Nephron (organoid): Measurements from ENCODE around the gene CMBL.

Experiments
- H3K27ac Mint-ChIP-seq, 3 experiments: 2 replicates each; pipeline ENCODE4 v1.8.0; 2020; ENCODE audit warnings: mixed read lengths in 3 of 3, mild to moderate bottlenecking in 2 of 3, moderate library complexity in 1 of 3
- H3K27me3 Mint-ChIP-seq: 2 replicates; pipeline ENCODE4 v1.8.0; 2021; ENCODE audit warnings: low read depth, mild to moderate bottlenecking, moderate library complexity, mixed read lengths
- H3K36me3 Mint-ChIP-seq: 2 replicates; pipeline ENCODE4 v1.8.0; 2020; ENCODE audit warnings: low read depth, mixed read lengths
- H3K4me1 Mint-ChIP-seq: 2 replicates; pipeline ENCODE4 v1.8.0; 2020; ENCODE audit warnings: mixed read lengths
- H3K4me3 Mint-ChIP-seq, 3 experiments: 2 replicates each; pipeline ENCODE4 v1.8.0; 2020; ENCODE audit warnings: mild to moderate bottlenecking in 3 of 3, mixed read lengths in 3 of 3, moderate library complexity in 2 of 3
- H3K9me3 Mint-ChIP-seq: 2 replicates; pipeline ENCODE4 v1.8.0; 2020; ENCODE audit warnings: mixed read lengths
- TF ChIP-seq, protein P1 (sequence below), 3 experiments: fragments of 200-600 bp; sonication (generic); IDR thresholded peaks; one replicate each; pipeline ENCODE4 v1.5.0; 2021; ENCODE audit warnings: antibody characterized with exemption in 3 of 3; ENCODE audit not compliant: unreplicated experiment in 3 of 3

The CMBL gene

DNA sequence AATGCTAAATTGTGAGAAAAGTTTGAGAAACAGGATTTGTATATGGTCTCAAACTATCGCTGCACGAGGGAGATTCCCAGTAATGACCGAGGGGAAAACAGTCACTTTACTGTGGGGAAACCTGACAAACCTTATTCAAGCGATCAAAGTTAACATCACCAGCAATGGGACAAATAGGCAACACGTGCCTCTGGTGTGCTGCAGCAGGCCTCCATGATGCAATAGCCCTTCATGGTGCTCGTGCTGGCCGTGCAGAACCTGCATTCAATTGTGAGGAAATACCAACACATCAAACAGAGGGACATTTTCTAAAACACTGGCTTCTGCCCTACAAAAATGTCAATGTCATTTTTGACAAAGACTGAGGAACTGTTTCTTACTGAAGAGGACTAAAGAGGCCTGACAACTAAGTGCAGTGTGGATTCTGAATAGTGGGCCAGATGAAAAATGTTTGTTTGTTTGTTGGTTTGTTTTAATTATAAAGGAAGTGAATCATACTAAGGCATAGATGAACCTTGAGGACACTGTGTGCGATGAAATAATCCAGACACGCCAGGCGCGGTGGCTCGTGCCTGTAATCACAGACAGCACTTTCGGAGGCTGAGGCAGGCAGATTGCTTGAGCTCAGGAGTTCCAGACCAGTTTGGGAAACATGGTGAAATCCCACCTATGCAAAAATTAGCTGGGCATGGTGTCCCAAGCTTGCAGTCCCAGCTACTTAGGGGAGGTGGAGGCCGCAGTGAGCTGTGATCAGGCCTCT lies 28.2 kb upstream of the CMBL start:
- Mint-ChIP-seq H3K4me1 (peaks cover 32% of the 10 kb centered on the region), H3K36me3 (no peaks in the 10 kb centered on the region), H3K4me3 (no peak overlapping the region), H3K9me3 (no peaks in the 10 kb centered on the region), H3K27me3 (peaks cover 26% of the 10 kb centered on the region), H3K27ac (peak overlapping the region in 1 of 3 experiments; percentile 77)
- TF ChIP-seq, protein P1, sequence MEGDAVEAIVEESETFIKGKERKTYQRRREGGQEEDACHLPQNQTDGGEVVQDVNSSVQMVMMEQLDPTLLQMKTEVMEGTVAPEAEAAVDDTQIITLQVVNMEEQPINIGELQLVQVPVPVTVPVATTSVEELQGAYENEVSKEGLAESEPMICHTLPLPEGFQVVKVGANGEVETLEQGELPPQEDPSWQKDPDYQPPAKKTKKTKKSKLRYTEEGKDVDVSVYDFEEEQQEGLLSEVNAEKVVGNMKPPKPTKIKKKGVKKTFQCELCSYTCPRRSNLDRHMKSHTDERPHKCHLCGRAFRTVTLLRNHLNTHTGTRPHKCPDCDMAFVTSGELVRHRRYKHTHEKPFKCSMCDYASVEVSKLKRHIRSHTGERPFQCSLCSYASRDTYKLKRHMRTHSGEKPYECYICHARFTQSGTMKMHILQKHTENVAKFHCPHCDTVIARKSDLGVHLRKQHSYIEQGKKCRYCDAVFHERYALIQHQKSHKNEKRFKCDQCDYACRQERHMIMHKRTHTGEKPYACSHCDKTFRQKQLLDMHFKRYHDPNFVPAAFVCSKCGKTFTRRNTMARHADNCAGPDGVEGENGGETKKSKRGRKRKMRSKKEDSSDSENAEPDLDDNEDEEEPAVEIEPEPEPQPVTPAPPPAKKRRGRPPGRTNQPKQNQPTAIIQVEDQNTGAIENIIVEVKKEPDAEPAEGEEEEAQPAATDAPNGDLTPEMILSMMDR (IDR thresholded peaks at IDR 0.05; ENCODE audit: unreplicated experiment in 3 of 3), result no peak

DNA sequence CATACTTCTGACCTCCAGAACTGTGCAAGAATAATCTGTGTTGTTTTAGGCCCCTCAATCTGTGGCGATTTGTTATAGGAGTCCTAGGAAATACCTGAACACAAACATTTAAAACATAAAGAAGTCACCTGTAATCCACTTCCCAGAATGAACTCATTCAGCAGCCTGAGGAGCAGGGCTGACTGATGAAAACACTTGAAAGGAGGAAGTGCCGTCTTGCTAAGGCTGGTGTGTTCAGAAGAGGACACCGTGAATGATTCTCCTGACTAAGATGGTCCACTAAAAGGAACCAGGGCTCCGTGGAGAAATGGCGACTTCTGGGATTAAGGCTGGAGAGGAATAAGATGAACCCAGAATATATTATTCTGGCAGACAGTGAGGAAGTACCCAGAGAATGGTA lies 27.1 kb upstream of the CMBL start:
- peaks cover 18% of the 10 kb centered on the region for H3K27me3 Mint-ChIP-seq
- TF ChIP-seq, protein P1 (IDR thresholded peaks at IDR 0.05; ENCODE audit: unreplicated experiment in 3 of 3), result no peak
- peak overlapping the region; percentile 31 to 56 (median 49) for H3K4me3 Mint-ChIP-seq
- peaks cover 41% of the 10 kb centered on the region for H3K4me1 Mint-ChIP-seq
- H3K27ac Mint-ChIP-seq, result peak overlapping the region; percentile 51 to 77 (median 60)
- H3K36me3 Mint-ChIP-seq, result no peaks in the 10 kb centered on the region
- no peaks in the 10 kb centered on the region for H3K9me3 Mint-ChIP-seq

DNA sequence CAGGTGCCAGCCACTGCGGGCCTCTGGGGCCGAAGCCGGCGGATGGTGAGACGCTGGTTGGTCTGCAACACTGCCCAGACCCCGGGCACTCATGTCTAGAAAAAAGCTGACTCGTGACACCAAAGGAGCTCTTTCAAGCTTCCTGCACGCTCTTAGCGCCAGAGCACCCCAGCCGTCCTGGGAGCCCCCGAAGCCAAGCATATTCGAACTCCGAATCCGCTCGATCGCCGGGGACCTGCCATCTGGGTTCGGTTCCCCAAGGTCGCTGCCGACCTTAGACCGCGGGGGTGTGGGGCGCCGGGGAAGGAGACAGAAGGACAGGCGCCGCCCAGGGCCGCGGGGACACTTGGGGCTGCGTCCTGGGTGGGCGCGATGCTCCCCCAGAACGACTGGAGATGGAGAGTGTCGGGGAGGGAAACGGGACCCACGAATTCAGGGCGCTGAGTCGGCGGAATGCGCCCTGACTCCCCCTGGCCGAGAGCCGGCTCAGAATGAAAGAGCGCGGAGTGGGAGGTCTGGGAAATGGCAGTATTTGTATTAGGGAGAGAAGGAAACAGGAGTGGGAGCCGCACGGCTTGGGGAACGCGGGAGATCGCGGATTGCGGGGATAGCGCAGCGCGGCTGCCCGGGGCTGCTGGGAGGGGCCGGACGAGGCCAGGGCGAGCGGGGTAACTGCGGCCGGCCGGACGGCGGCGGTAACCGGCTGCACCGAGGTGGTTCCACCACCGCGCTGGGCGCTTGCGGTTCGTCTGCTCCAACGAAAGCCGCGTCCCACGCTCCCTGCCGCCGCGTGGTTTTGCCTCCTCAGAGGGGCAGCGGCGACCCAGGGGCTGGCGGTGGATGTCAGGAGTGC lies 25.7 kb upstream of the CMBL start:
- peaks cover 47% of the 10 kb centered on the region for H3K4me1 Mint-ChIP-seq
- peak overlapping the region; percentile 92 to 97 (median 93) for H3K27ac Mint-ChIP-seq
- TF ChIP-seq, protein P1 (IDR thresholded peaks at IDR 0.05; ENCODE audit: unreplicated experiment in 3 of 3), result peak; percentile 19 to 27 (median 19)
- no peaks in the 10 kb centered on the region for H3K36me3 Mint-ChIP-seq
- H3K9me3 Mint-ChIP-seq, result no peaks in the 10 kb centered on the region
- peaks cover 16% of the 10 kb centered on the region for H3K27me3 Mint-ChIP-seq
- H3K4me3 Mint-ChIP-seq, result peak overlapping the region; percentile 79 to 87 (median 86)

DNA sequence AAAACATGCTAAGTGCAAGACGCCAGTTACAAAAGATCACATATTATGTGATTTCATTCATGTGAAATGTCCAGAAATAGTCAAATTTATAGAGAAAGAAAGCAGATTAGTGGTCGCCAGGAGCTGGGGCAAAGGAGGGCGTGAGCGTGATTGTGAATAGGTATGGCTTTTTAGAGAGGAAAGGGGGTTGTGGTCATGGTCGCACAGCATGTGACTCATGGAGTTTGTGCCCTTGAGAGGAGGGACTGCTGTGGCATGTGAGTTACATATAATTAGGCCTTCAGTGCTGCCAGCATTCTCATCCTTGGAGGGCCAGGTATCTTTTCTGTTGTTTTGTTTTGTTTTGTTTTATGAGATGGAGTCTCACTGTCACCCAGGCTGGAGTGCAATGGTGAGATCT lies 24.6 kb upstream of the CMBL start:
- no peaks in the 10 kb centered on the region for H3K9me3 Mint-ChIP-seq
- H3K27ac Mint-ChIP-seq, result peak overlapping the region; percentile 92 to 95 (median 93)
- peaks cover 13% of the 10 kb centered on the region for H3K27me3 Mint-ChIP-seq
- peaks cover 50% of the 10 kb centered on the region for H3K4me1 Mint-ChIP-seq
- TF ChIP-seq, protein P1 (IDR thresholded peaks at IDR 0.05; ENCODE audit: unreplicated experiment in 3 of 3), result no peak
- H3K4me3 Mint-ChIP-seq, result peak overlapping the region; percentile 72 to 79 (median 79)
- H3K36me3 Mint-ChIP-seq, result no peaks in the 10 kb centered on the region

DNA sequence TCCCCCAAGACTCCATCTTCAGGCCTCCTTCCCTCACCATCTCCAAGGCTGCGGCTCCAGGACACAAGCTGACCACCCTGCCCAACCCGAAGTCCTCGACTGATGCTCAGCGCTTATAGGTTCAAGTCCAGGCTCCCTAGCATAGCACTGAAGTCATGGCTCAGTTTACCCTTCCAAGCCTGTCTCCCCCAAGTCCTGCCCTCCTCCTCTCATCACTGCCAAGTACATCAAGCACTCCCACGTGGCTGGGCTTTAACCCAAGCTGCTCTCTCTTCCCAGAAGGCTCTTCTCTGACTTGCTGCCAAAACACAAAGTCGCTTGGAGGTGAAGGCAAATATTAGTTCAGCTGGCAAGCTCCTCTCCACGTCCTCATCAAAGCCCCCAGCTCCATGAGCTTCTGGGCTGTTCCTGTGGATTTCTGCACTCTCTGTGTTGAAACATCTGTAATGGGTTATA lies 23.7 kb upstream of the CMBL start:
- no peaks in the 10 kb centered on the region for H3K9me3 Mint-ChIP-seq
- peaks cover 50% of the 10 kb centered on the region for H3K4me1 Mint-ChIP-seq
- peak overlapping the region; percentile 53 to 79 (median 72) for H3K4me3 Mint-ChIP-seq
- no peaks in the 10 kb centered on the region for H3K36me3 Mint-ChIP-seq
- TF ChIP-seq, protein P1 (IDR thresholded peaks at IDR 0.05; ENCODE audit: unreplicated experiment in 3 of 3), result no peak
- H3K27me3 Mint-ChIP-seq, result peaks cover 13% of the 10 kb centered on the region
- H3K27ac Mint-ChIP-seq, result peak overlapping the region; percentile 92 to 95 (median 93)
